Activated CD4-positive, alpha-beta T cell treated with anti-CD3 and anti-CD28 coated beads, Interleukin-2, Interleukin-4, amounts not matched to agents 100 ng/mL and 50 ng/mL, durations not matched to agents 16 hours and 8 hours (primary cell): Measurements from ENCODE around the gene DCUN1D2.
"Not testable (repeated sequence)": the region's sequence is repeated elsewhere in the genome, so short reads cannot be mapped to it uniquely, and the experiment has no call there.

Source experiments
- DNase-seq: peaks from one replicate; pipeline ENCODE4 v3.0.0-alpha.2; 2020; ENCODE audit warnings: low spot score

Gene DCUN1D2

DNA sequence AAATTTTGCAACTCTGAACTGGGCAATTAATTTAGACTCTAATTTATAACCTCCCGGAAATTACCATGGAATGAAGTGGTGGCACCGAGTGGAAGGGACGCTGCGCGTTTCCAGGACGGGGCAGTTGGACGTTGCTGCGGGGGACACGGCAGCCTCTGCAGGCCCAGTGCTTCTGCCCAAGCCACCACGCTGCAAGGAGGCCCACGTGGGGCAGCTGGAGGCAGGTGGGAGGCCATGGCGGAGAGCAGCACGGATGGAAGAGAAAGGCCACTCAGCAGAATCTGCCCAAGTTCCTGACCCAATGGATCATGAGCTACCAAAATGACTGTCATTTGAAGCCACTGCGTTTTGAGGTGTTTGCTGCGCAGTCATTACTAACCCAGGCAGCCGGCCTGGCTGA lies 26.0 kb downstream of the DCUN1D2 start:
- no peak for DNase-seq

DNA sequence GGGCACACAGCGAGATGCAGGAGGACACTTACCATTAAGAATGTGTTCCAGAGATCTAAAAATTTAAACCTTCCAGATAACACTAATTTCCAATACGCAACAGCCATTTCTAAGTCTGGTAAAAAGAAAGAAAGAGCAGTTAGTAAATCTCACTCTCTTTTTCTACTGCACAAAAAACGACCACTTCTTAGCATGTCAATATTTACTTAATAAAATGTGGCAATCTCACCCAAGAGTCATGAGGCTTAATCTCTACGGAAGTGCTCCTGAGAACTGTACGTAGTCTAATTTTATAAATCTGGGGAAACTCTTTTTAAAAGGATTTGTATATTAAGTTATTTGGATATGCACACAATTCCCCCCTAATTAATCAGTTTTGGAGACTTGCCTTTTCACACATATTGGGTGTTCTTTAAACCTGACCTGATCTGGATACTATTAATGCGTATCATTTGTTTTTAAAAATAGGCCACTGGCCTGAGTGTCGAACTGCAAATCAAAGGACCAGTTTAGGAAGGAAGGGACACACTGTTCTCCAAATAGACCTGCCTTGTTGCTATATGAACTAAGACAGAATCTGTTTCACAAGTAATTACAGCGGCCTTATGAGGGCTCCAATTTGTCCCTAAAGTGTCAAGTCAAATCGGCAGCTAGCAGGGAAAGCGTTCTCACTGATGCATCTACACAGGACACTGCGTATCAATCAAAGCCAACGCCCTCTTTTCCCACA lies 29.3 kb downstream of the DCUN1D2 start:
- DNase-seq, result no peak

DNA sequence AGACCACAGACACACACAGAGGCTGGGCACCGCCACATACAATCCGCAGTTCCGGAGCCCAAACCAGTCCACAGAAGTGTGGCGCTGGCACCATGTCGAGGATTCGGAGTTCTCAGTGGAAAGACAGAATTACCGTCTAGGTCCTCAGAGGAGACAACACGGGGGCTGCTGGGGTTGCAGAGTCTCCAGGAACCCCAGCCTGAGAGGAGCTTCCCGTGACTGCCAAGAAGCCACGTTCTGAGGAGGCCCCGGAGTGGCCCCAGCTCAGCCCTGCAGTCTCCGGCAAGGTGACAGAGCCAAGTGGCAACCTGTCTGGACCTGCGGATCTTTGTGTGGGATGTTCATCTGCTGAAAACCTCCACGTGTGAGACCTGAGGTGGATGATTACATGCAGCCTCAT lies 29.9 kb downstream of the DCUN1D2 start:
- no peak for DNase-seq

- no peak for DNase-seq
Measured at GRCh38 chr13:113460064-113460555, 30.4 kb downstream of the DCUN1D2 start.

- no peak for DNase-seq
Measured at GRCh38 chr13:113458253-113459065, 32.1 kb downstream of the DCUN1D2 start.

GRCh38 chr13:113457510-113457909 lies 33.0 kb downstream of the DCUN1D2 start:
- no peak for DNase-seq

- DNase-seq, result no peak
Measured at GRCh38 chr13:113456116-113456702, 34.3 kb downstream of the DCUN1D2 start.

GRCh38 chr13:113455384-113455783 lies 35.1 kb downstream of the DCUN1D2 start:
- DNase-seq, result no peak

DNA sequence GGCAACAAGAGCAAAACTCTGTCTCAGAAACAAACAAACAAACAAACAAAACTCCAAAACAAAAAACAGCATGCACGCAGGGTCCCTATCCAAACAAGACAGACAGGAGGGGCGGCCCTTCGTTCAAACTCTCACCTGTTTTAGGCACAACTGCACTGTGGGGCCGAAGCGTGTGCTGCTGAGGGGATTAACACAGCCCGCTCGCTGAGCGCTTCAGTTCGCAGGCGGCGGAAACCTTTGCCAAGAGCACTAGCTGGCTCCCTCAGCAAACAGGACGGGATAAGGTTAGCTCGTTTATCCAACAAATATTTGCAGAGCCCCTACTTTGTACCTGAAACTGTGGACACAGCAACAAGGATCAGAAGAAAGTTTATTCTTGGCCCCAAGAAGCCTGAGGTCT lies 35.6 kb downstream of the DCUN1D2 start:
- DNase-seq, result no peak

- DNase-seq, result no peak
Measured at GRCh38 chr13:113452942-113453901, 37.3 kb downstream of the DCUN1D2 start, which contains the start of gene ADPRHL1. ADPRHL1 (minus strand) TSS chr13:113453488; CDS start chr13:113453437, 51 bp downstream.

- no peak for DNase-seq
Measured at GRCh38 chr13:113452466-113452865, 38.0 kb downstream of the DCUN1D2 start.

DNA sequence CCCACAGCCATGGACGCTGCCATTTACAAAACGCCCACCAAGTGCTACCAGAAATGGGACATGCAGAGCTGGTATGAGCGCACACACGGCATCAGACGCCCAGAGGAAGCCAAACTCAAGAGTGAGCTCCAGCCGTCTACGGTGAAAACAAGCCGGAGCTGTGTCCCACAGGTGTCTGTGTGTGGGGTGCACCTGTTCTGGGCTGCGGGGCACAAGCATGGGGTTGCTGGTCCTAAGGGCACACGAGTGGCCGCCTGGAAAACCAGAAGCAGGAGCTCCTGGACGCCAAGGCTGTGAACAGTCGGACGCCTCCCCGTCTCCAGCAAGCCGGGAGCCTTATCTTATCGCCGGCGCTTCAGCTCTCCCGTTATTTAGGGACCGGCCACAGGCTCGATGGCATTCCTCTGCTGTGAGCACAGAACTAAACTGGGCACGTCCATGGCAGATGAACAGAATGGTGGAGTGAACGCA lies 38.5 kb downstream of the DCUN1D2 start:
- DNase-seq, result no peak

DNA sequence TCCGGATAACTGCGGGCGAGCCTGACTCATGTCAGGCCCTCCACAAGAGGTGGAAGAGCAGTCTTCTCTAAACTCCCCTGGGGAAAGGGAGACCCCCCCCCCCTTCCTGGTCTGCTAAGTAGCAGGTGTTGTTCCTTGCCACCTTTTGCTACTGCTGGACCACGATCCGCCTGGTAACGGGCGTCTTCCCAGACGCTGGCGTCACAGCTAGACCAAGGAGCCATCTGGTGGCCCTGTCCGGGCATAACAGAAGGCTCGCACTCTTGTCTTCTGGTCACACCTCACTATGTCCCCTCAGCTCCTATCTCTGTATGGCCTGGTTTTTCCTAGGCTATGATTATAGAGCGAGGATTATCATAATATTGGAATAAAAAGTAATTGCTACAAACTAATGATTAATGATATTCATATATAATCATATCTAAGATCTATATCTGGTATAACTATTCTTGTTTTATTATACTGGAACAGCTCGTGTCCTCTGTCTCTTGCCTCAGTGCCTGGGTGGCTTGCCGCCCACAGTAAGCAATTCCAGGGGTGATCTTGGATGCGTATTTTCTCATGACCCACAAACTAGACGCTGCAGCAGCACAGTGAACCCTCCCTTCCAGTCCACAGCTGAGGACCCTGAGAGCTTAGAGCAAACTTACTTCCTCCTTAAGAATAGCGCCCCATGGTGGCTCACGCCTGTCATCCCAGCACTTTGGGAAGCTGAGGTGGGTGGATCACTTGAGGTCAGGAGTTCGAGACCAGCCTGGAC lies 39.5 kb downstream of the DCUN1D2 start:
- DNase-seq, result not testable (repeated sequence)

DNA sequence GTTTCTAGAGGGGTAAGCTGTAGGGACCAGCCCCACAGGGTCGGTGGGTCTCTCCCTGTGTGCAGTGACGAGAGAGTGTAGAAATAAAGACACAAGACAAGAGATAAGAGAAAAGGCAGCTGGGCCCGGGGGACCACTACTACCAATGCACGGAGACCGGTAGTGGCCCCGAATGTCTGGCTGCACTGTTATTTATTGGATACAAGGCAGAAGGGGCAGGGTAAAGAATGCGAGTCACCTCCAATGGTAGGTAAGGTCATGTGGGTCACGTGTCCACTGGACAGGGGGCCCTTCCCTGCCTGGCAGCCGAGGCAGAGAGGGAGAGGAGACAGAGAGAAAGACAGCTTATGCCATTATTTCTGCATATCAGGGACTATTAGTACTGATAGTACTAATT lies 40.2 kb downstream of the DCUN1D2 start:
- not testable (repeated sequence) for DNase-seq

- no peak for DNase-seq
Measured at GRCh38 chr13:113449693-113450347, 40.7 kb downstream of the DCUN1D2 start.

DNA sequence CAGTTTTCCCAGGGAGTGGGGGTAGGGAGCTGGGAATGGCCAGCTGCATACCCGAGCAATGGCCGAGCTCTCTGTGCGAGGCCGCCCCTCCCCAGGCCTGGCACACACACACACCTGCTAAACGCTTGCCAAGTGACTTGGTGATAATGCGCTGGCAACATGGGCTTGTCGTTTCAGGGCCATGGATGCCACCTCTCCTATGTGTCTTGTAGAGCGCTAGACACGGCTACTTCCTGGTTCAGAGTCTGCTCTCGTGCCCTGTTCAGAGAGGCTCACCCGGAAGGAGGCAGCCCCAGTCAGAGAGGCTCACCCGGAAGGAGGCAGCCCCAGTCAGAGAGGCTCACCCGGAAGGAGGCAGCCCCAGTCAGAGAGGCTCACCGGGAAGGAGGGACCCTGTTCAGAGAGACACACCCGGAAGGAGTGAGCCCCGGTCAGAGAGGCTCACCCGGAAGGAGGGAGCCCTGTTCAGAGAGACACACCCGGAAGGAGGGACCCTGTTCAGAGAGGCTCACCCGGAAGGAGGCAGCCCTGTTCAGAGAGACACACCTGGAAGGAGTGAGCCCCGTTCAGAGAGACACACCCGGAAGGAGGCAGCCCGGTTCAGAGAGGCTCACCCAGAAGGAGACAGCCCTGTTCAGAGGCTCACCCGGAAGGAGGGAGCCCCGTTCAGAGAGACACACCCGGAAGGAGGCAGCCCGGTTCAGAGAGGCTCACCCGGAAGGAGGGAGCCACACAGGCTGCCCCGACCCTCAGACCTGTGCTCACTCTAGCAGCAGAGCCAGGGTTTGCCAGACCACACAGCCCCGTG lies 41.4 kb downstream of the DCUN1D2 start:
- peak; percentile 15 for DNase-seq

GRCh38 chr13:113448545-113448884 lies 42.0 kb downstream of the DCUN1D2 start:
- no peak for DNase-seq

DNA sequence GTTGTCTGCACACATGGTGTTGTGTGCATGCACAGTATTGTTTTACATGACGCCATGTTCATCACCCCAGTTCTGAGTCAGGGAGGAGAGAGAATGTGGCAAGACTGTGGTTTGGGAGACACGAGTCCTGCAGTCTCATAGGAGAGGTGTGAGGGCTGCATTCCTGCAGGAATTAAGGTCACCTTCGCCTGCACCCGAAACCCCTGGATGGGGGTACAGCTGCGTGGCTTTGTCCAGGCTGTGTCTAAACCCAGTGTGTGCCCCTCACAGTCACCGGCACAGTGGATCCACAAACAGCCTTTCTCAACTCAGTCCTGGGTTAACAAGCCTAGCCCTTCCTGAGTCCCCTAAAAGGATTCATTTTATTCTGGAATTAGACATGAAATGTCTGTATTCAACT lies 42.9 kb downstream of the DCUN1D2 start:
- no peak for DNase-seq

DNA sequence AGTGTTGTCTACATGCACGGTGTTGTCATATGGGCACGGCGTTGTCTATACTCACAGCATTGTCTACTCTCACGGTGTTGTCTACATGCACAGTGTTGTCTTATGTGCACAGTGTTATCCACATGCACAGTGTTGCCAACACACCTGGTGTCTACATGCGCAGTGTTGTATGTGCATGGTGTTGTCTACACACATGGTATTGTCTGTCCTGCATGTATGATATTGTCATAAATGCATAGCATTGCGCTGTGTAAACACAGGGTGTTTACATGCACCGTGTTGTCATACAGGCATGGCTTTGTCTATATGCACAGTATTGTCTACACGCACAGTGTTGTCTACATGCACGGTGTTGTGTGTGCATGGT lies 44.0 kb downstream of the DCUN1D2 start:
- no peak for DNase-seq
